Hematopoietic multipotent progenitor cell treated with erythropoietin and hydrocortisone succinate and interleukin-3 and kit ligand, for 8 days (in vitro differentiated cells): ENCODE data around the gene RECK.
"Not testable (repeated sequence)": the region's sequence is repeated elsewhere in the genome, so short reads cannot be mapped to it uniquely, and the experiment has no call there.

ENCODE experiments used
- DNase-seq: peaks from one replicate; pipeline ENCODE4 v3.0.0-alpha.2; 2015

The RECK gene

GRCh38 chr9:36141288-36141687 is 104.6 kb downstream of the RECK start:
- DNase-seq, result peak; percentile 43

DNA sequence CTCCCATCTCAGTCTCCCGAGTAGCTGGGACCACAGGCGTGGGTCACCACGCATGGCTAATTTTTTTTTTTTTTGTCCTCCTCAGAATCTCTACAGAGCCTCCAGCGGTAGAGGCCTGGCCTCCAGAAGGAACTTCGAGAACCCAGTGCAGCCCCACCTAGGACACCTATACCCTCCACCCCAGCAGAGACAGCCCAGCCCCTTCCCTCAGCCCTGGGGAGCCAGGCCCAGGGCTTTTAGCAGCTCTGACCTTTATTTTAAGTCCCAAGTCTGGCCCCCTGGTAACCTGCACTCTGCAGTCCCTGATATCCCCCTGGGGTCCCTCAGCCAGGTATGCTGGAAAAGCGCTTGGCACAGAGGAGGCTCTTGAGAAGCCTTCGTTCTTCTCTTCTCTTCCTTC is 105.0 kb downstream of the RECK start:
- DNase-seq, result no peak

GRCh38 chr9:36142510-36143244 is 106.0 kb downstream of the RECK start:
- DNase-seq, result peak; percentile 94

DNA sequence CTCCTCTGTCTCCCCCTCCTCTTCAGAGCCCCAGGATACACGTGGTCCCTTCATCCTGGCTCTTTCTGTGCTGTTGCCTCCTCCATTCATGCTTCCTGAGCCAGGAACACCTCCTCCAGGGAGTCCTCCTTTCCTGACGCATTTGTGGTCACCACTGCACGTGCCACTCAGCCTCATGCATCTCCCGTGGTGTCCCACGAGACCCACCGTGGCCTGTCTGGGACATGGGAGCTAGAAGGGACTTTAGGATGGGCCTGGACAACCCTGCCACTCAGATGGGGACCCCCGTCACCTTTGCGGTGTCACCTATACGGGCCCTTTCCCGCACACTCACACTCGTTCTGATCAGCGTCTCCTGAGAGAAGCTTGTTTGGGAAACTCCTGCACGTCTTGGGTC is 106.5 kb downstream of the RECK start:
- DNase-seq, result no peak

- DNase-seq, result no peak
Measured at GRCh38 chr9:36144309-36145232, 107.9 kb downstream of the RECK start.

DNA sequence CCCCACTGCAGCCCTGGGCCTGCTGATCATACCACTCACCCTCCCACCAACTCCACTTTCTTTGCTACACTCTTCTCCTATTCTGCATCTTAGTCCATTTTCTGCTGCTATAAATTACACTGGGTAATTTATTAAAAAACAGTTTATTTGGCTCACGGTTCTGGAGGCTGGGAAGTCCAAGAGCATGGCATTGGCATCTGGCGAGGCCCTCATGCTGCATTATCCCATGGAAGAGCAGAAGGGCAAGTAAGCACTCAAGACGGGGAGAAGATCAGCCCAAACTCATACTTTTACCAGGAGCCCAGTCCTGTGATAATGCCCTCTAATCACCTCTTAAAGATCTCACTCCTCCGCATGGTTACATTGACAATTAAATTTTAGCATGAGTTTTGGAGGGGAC is 109.3 kb downstream of the RECK start:
- no peak for DNase-seq

GRCh38 chr9:36146651-36147050 is 109.9 kb downstream of the RECK start:
- no peak for DNase-seq

GRCh38 chr9:36147441-36148175 is 110.9 kb downstream of the RECK start:
- DNase-seq, result no peak

DNA sequence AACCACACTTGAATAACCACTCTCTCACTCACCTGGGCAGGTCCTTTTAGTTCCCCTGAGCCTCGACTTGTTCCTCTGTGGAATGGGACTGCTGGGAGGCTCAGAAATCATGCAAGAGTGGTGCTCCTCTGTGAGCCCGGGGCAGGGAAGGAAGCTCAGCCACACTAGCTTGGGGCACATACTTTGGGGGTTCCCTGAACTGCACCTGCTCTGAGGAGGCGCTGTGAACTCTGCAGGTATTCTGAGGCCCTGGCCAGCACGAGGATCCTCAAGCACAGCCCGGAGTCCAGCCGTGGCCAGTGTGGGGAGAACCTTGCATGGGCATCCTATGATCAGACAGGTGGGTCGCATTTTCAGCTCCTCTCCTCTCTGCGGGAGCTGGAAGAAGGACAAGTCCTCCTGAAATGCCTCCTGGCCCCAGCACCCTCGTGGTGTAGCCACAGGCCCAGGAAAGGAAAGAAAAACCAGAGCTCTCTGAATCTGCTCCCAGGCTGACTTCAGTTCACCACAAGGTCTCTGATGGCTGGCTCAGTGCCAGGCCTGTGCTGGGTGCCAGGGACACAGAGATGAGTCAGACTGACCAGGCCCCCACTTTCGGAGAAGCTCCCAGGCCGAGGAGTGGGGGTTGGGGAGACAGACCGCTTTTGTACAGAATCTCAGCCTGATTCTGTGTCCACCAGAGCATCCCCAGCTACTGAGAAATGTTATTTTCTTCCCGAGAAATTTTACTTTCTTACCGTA is 111.8 kb downstream of the RECK start:
- DNase-seq, result peak; percentile 92

DNA sequence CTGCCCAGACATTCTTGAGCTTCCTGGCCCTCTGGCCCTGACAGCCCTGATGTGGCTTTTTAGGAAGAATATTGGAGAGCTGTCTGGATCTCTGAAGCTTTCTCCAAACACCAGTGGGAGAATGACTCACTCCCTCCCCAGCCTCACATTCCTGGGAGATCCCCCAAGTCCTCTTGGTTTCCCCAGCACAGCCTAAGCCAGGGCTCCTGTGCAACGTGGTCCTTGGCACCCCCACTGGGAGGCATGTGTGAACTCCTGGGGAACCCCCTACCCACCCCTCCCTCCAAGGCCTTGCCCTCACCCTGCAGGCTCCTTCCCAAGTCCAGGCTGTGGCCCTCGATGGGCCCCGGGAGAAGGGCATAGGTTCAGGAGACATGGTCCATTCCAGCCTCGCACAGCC is 112.5 kb downstream of the RECK start:
- DNase-seq, result no peak

GRCh38 chr9:36150574-36151315 is 114.0 kb downstream of the RECK start:
- no peak for DNase-seq

- peak; percentile 78 for DNase-seq
Measured at GRCh38 chr9:36151316-36152210, 114.8 kb downstream of the RECK start.

DNA sequence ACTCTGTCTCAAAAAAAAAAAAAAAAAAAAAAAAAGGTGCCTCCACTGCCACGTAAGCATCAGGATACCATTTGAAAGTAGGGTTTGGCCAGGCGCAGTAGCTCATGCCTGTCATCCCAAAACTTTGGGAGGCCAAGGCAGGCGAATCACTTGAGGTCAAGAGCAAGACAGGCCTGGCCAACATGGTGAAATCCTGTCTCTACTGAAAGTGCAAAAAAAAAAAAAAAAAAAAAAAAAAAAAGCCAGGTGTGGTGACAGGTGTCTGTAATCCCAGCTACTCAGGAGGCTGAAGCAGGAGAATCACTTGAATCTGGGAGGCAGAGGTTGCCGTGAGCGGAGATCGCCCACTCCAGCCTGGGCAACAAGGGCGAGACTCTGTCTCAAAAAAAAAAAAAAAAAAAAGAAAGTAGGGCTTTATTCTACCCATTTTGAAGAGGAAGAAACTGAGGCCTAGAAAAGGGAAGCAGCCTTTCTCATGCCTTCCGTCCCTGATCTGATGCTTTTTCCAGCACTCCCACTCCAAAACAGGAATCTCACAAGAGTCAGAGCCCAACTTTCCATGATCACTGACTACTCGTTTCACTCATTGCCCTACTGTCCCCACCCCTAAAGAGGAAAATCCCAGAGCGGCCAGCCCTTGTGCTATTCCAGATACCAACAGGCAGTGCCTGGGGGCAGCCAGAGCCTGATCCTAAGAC is 116.2 kb downstream of the RECK start:
- DNase-seq, result no peak

DNA sequence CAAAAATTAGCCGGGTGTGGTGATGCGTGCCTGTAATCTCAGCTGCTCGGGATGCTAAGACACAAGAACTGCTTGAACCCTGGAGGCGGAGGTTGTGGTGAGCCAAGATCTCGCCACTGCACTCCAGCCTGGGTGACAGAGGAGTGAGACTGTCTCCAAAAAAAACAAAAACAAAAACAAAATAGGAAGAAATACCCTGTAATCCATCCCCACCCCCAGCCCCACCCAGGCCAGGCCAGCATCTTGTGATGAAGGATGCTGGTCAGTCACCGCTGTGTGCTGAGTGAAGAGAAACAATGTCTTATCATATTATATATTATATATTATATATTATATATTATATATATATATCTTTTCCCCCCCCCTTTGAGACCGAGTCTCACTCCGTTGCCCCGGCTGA is 117.0 kb downstream of the RECK start:
- DNase-seq, result no peak

DNA sequence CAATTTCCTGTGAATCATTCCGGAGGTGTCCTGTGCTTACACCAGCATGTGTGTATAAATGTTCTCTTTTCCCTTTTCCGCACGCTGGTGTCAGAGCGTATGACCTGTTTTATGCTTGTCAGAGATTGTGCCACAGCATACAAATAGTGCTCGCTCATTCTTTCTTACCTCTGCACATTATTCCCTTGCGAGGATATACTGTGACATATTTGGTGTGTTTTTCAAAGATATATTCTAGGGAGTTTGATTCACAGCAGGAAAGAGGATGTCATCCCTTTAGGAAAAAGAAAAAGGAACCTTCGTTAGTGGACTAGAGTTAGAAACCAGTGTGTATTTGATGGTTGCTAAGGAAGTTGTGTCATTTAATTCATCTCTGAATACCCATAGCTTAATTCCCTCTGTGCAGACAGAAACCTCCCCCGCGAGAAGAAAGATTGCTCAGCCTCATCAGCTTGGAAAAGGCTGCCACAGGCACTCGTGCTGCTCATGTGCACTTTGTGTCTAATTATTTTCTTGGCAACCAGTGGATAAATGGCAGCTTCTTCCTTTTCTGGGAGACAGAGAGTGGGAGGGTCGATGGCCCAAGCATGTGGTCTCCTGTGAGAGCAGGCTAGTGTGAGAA is 117.7 kb downstream of the RECK start:
- DNase-seq, result no peak

GRCh38 chr9:36156116-36156515 is 119.4 kb downstream of the RECK start:
- DNase-seq, result no peak

DNA sequence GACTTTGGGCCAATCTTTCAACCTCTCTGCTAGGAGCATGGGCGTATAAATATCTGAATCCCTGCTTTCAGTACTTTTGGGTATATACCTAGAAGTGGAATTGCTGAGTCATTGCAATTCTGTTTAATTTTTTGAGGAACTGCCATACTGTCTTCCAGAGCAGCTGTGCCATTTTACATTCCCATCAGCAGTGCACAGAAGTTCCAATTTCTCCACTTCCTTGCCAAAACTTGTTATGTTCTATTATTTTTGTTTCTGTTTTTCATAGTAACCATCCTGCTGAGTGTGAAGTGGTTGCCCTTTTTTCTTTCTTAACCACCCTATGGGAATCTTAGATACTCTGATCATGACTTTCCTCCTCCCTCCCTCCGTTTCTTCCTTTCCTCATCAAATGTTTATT is 121.4 kb downstream of the RECK start:
- DNase-seq, result peak; percentile 35

DNA sequence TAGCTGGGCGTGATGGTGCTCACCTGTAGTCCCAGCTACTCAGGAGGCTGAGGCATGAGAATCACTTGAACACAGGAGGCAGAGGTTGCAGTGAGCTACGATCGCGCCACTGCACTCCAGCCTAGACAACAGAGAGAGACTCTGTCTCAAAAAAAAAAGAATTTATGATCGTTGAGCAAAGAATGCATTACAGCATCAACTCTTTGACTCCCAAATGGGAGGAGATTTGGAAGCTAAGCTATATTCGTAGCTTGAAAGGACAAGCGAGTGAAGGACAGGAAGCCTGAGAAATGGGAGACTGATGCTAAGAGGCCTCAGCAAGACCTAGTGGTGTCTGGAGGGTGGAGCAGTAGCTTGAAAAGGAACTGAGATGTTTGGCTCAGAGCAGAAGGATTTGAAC is 122.2 kb downstream of the RECK start:
- no peak for DNase-seq

- not testable (repeated sequence) for DNase-seq
Measured at GRCh38 chr9:36159509-36159908, 122.8 kb downstream of the RECK start.

DNA sequence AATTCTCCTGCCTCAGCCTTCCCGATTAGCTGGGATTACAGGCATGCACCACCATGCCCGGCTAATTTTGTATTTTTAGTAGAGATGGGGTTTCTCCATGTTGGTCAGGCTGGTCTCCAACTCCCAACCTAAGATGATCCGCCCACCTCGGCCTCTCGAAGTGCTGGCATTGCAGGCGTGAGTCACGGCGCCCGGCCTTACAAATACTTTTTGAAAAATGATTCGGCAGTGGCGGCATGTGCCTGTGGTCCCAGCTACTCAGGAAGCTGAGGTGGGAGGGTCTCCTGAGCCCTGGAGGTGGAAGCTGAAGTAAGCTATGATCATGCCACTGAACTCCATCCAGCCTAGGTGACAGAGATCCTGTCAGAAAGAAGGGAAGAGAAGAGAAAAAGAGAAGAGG is 123.4 kb downstream of the RECK start:
- DNase-seq, result not testable (repeated sequence)
